ENCODE data around the gene TUBB6. TPM values are rescaled to one million over a fixed set of nuclear protein-coding genes. Genes with fewer than 3 reads are reported as not detected.

Gene TUBB6
- total and polyA plus RNA-seq, 2 of the 13 experiments (the other 11 are each of a cell fraction or from before 2014, with no cell fraction given), result 9.9 to 28.6 TPM

- TF ChIP-seq CC2D1A (CRISPR knock-in tag; IDR thresholded peaks at IDR 0.05), result no peak
- TF ChIP-seq FOXA3 (CRISPR knock-in tag; IDR thresholded peaks at IDR 0.05), result no peak
- TF ChIP-seq MTA3 (CRISPR knock-in tag; IDR thresholded peaks at IDR 0.05), result no peak
- no peak for TF ChIP-seq PCBP2 (optimal IDR thresholded peaks at IDR 0.05; ENCODE audit: low read depth, low read length, poor library complexity, severe bottlenecking)
- no peak for TF ChIP-seq ZNF746 (CRISPR knock-in tag; IDR thresholded peaks at IDR 0.05)
- no peak for TF ChIP-seq THAP7 (CRISPR knock-in tag; IDR thresholded peaks at IDR 0.05)
- no peak for TF ChIP-seq ZMYM2 (CRISPR knock-in tag; IDR thresholded peaks at IDR 0.05)
- no peak for TF ChIP-seq CHD4 (IDR thresholded peaks at IDR 0.05; ENCODE audit: borderline replicate concordance, low read length)
- no peak for TF ChIP-seq KLF6 (CRISPR knock-in tag; IDR thresholded peaks at IDR 0.05)
Observed at GRCh38 chr18:12295389-12296086, 12.5 kb upstream of the TUBB6 start (continued).

GRCh38 chr18:12296087-12296403 is 12.0 kb upstream of the TUBB6 start:
- POLR2A ChIA-PET, result no interaction called here
- intact Hi-C loops (cut with micrococcal nuclease; ENCODE audit: unreplicated experiment), result no loop called here
- TF ChIP-seq, protein P1, sequence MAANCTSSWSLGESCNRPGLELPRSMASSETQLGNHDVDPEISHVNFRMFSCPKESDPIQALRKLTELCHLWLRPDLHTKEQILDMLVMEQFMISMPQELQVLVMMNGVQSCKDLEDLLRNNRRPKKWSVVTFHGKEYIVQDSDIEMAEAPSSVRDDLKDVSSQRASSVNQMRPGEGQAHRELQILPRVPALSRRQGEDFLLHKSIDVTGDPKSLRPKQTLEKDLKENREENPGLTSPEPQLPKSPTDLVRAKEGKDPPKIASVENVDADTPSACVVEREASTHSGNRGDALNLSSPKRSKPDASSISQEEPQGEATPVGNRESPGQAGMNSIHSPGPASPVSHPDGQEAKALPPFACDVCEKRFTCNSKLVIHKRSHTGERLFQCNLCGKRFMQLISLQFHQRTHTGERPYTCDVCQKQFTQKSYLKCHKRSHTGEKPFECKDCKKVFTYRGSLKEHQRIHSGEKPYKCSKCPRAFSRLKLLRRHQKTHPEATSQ (CRISPR knock-in tag; IDR thresholded peaks at IDR 0.05; ENCODE audit: borderline replicate concordance), result no peak
- TF ChIP-seq ZNF850 (CRISPR knock-in tag; conservative IDR thresholded peaks at IDR 0.05), result no peak
- no peak for TF ChIP-seq ZNF207 (IDR thresholded peaks at IDR 0.05; ENCODE audit: borderline replicate concordance)
- no peak for TF ChIP-seq ZNF644 (CRISPR knock-in tag; IDR thresholded peaks at IDR 0.05; ENCODE audit: low read depth)
- TF ChIP-seq, protein P2, sequence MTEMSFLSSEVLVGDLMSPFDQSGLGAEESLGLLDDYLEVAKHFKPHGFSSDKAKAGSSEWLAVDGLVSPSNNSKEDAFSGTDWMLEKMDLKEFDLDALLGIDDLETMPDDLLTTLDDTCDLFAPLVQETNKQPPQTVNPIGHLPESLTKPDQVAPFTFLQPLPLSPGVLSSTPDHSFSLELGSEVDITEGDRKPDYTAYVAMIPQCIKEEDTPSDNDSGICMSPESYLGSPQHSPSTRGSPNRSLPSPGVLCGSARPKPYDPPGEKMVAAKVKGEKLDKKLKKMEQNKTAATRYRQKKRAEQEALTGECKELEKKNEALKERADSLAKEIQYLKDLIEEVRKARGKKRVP (CRISPR knock-in tag; IDR thresholded peaks at IDR 0.05), result no peak
- no peak for TF ChIP-seq ATRX (CRISPR knock-in tag; IDR thresholded peaks at IDR 0.05; ENCODE audit: borderline replicate concordance)
- TF ChIP-seq ZNF776 (CRISPR knock-in tag; IDR thresholded peaks at IDR 0.05), result no peak
- TF ChIP-seq ZBTB7A (CRISPR knock-in tag; IDR thresholded peaks at IDR 0.05), result no peak
- TF ChIP-seq CSRNP2 (CRISPR knock-in tag; conservative IDR thresholded peaks at IDR 0.05; ENCODE audit: low read depth), result no peak
- no peak for TF ChIP-seq SP2 (CRISPR knock-in tag; IDR thresholded peaks at IDR 0.05)

More at GRCh38 chr18:12296087-12296403, 12.0 kb upstream of the TUBB6 start:
- no peak for FAIRE-seq
- H3K4me2 ChIP-seq (ENCODE audit: low read depth, low read length), result no peak overlapping the region
- no peak for ATAC-seq
- H3K27ac ChIP-seq (ENCODE audit: extremely low read length, insufficient read depth, low read length), result no peak overlapping the region
- WGBS (ENCODE audit: low lambda C conversion rate), result 34% methylated on average over 3 of the region's 3 CpGs
- no TSS peak for BruUV-seq (replicated peaks)
- CTCF ChIA-PET (ENCODE audit: low intra/inter-chr PET ratio, low total read pairs), result no interaction called here
- no peak overlapping the region for H2AFZ ChIP-seq (ENCODE audit: low read length)
- H3K9ac ChIP-seq (ENCODE audit: insufficient read depth, low read depth, low read length), result no peak overlapping the region
- H3K36me3 ChIP-seq (replicated peaks in 1 of 2; ENCODE audit: control insufficient read depth in 1 of 2, insufficient read depth in 2 of 2, low read length in 2 of 2), result no peaks in the 10 kb centered on the region
- no peaks in the 10 kb centered on the region for H3K9me3 ChIP-seq (ENCODE audit: low read length)
- H3K4me1 ChIP-seq (ENCODE audit: insufficient read depth, low read length), result peaks cover 5% of the 10 kb centered on the region; the same call in 1 of the 2 replicates
- no peak overlapping the region for H3K4me3 ChIP-seq (replicated peaks in 1 of 3; ENCODE audit: insufficient read depth in 1 of 3, low read depth in 2 of 3, low read length in 3 of 3)
- H3K27me3 ChIP-seq (ENCODE audit: control insufficient read depth in 1 of 2, insufficient read depth in 2 of 2, low read length in 2 of 2), result peaks cover 3 to 19% of the 10 kb centered on the region in 2 experiments; a peak in 3 of 5 replicates
- in situ Hi-C loops (cut with HindIII; ENCODE audit: extremely low pct_ligation_motif_present, low pct_unique_long_range_greater_than_20kb), result no loop called here
- no peaks in the 10 kb centered on the region for H4K20me1 ChIP-seq (ENCODE audit: insufficient read depth, low read length)
- DNase-seq (ENCODE audit: low spot score), result no peak
- no peaks in the 10 kb centered on the region for H3K79me2 ChIP-seq (ENCODE audit: insufficient read depth, low read length)

Data from HepG2 (cell line).